Measurements from ENCODE around the gene MEAK7.

DNA sequence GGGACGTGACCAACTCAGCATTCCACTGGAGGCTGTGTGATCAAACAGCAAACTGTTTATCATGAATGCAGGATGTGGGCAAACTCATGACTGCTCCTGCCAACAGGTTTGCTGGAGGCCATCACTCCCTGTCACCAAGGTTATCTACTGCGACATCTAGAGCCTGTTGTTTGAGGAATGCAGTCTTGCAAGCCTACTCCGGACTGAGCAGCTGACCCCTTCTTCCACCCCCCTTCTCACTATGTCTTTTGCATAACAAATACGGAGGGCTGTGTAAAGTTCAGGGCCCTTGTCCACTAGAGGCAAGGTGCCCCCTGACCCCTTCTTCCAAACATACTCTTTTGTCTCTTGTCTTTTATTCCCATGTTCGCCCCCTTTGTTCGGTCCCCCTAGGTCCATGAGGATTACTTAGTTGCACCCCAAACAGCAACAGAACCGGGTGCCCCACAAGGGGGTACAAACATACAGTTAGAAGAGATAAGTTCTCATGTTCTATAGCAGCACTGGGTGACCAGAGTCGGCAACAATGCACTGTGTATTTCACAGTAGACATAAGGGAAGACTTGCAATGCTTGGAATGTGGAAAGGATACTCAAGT, 28.7 kb downstream of the MEAK7 start:
- no peak for TF ChIP-seq SUZ12 (IDR thresholded peaks at IDR 0.05; ENCODE audit: extremely low read depth, insufficient read depth, insufficient read length)
- TF ChIP-seq YY1 (IDR thresholded peaks at IDR 0.05; ENCODE audit: insufficient read depth, insufficient read length), result no peak
- no peak for TF ChIP-seq ZNF274 (IDR thresholded peaks at IDR 0.05; ENCODE audit: low read depth, low read length)

Data from NT2/D1 (cell line).